ENCODE data around the gene HAO2.
"Not testable (repeated sequence)": the region's sequence is repeated elsewhere in the genome, so short reads cannot be mapped to it uniquely, and the experiment has no call there.

DNA sequence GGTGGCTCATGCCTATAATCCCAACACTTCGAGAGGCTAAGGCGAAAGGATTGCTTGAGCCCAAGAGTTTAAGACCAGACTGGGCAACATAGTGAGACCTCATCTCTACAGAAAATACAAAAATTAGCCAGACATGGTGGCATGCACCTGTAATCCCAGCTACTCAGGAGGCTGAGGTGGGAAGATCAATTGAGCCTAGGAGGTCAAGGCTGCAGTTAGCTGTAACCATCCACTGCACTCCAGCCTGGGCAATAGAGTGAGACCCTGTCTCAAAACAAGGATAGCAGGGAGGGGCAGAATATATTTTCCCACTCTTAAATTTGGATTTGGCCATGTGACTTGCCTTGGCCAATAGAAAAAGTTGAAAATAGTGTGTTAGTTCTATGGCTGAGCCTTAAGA lies 17.7 kb upstream of the HAO2 start:
- not testable (repeated sequence) for TF ChIP-seq POLR2A (IDR thresholded peaks at IDR 0.05)
- TF ChIP-seq, protein P1, sequence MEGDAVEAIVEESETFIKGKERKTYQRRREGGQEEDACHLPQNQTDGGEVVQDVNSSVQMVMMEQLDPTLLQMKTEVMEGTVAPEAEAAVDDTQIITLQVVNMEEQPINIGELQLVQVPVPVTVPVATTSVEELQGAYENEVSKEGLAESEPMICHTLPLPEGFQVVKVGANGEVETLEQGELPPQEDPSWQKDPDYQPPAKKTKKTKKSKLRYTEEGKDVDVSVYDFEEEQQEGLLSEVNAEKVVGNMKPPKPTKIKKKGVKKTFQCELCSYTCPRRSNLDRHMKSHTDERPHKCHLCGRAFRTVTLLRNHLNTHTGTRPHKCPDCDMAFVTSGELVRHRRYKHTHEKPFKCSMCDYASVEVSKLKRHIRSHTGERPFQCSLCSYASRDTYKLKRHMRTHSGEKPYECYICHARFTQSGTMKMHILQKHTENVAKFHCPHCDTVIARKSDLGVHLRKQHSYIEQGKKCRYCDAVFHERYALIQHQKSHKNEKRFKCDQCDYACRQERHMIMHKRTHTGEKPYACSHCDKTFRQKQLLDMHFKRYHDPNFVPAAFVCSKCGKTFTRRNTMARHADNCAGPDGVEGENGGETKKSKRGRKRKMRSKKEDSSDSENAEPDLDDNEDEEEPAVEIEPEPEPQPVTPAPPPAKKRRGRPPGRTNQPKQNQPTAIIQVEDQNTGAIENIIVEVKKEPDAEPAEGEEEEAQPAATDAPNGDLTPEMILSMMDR (IDR thresholded peaks at IDR 0.05), result not testable (repeated sequence)
